H9 (cell line): ENCODE results near the gene NXPH4. TPM values are rescaled to one million over a fixed set of nuclear protein-coding genes. Genes with fewer than 3 reads are reported as not detected.

Experiments
- DNase-seq: peaks from one replicate; pipeline ENCODE4 v3.0.0-alpha.2; 2017
- H2AFZ ChIP-seq: one replicate; pipeline ENCODE4 v1.6.1; 2013; ENCODE audit warnings: mild to moderate bottlenecking, low read length, control low read depth, moderate library complexity
- H2AK5ac ChIP-seq: 2 replicates; pipeline ENCODE4 v1.6.1; 2013; ENCODE audit warnings: low read length, control low read depth, mixed read lengths; ENCODE audit not compliant: insufficient read length
- H2BK120ac ChIP-seq: one replicate; pipeline ENCODE4 v1.6.1; 2013; ENCODE audit warnings: low read depth, mild to moderate bottlenecking, low read length, control low read depth, inconsistent platforms; ENCODE audit not compliant: poor library complexity, severe bottlenecking
- H2BK12ac ChIP-seq: 2 replicates; pipeline ENCODE4 v1.6.1; 2013; ENCODE audit warnings: low read length, control low read depth, mixed read lengths, low read depth; ENCODE audit not compliant: insufficient read length
- H2BK15ac ChIP-seq: 2 replicates; pipeline ENCODE4 v1.6.1; 2013; ENCODE audit warnings: low read depth, low read length, control low read depth
- H2BK20ac ChIP-seq: one replicate; pipeline ENCODE4 v1.6.1; 2013; ENCODE audit warnings: low read depth, mild to moderate bottlenecking, low read length, control low read depth, inconsistent platforms; ENCODE audit not compliant: poor library complexity, severe bottlenecking
- H2BK5ac ChIP-seq: 2 replicates; pipeline ENCODE4 v1.6.1; 2013; ENCODE audit warnings: low read length, control low read depth, mixed read lengths; ENCODE audit not compliant: insufficient read length
- H3K14ac ChIP-seq: 2 replicates; pipeline ENCODE4 v1.6.1; 2013; ENCODE audit warnings: low read length, control low read depth; ENCODE audit not compliant: insufficient read depth
- H3K18ac ChIP-seq: 2 replicates; pipeline ENCODE4 v1.6.1; 2013; ENCODE audit warnings: low read depth, mild to moderate bottlenecking, mixed read lengths, low read length, control low read depth; ENCODE audit not compliant: insufficient read length
- H3K23ac ChIP-seq: 2 replicates; pipeline ENCODE4 v1.6.1; 2013; ENCODE audit warnings: low read length, control low read depth, mixed read lengths, low read depth; ENCODE audit not compliant: insufficient read length
- H3K23me2 ChIP-seq: 2 replicates; pipeline ENCODE4 v1.6.1; 2013; ENCODE audit warnings: low read depth, mild to moderate bottlenecking, mixed read lengths, low read length, control low read depth; ENCODE audit not compliant: insufficient read length, poor library complexity, severe bottlenecking
- H3K27ac ChIP-seq: 2 replicates; pipeline ENCODE4 v1.5.1; 2013; ENCODE audit warnings: low read length, control low read depth, mixed read lengths, low read depth; ENCODE audit not compliant: insufficient read length
- H3K27me3 ChIP-seq: 2 replicates; pipeline ENCODE4 v1.6.1; 2013; ENCODE audit warnings: low read length, control low read depth, inconsistent platforms; ENCODE audit not compliant: insufficient read depth
- H3K4ac ChIP-seq: 2 replicates; pipeline ENCODE4 v1.6.1; 2013; ENCODE audit warnings: low read depth, mild to moderate bottlenecking, control low read depth, inconsistent platforms, low read length, moderate library complexity
- H3K4me1 ChIP-seq: 2 replicates; pipeline ENCODE4 v1.6.1; 2013; ENCODE audit warnings: low read length, control low read depth, inconsistent platforms; ENCODE audit not compliant: insufficient read depth
- H3K4me2 ChIP-seq: 2 replicates; pipeline ENCODE4 v1.6.1; 2013; ENCODE audit warnings: low read length, control low read depth, mixed read lengths; ENCODE audit not compliant: insufficient read length, insufficient read depth
- H3K56ac ChIP-seq: 2 replicates; pipeline ENCODE4 v1.6.1; 2013; ENCODE audit warnings: low read depth, mild to moderate bottlenecking, mixed read lengths, low read length, control low read depth; ENCODE audit not compliant: insufficient read length
- H3K79me1 ChIP-seq: 2 replicates; pipeline ENCODE4 v1.6.1; 2013; ENCODE audit warnings: low read depth, mild to moderate bottlenecking, moderate library complexity, low read length, control low read depth, inconsistent platforms; ENCODE audit not compliant: insufficient read depth, poor library complexity, severe bottlenecking
- H3K79me2 ChIP-seq: 2 replicates; pipeline ENCODE4 v1.6.1; 2013; ENCODE audit warnings: low read length, control low read depth, inconsistent platforms; ENCODE audit not compliant: insufficient read depth
- H3K9ac ChIP-seq: 2 replicates; pipeline ENCODE4 v1.6.1; 2013; ENCODE audit warnings: low read length, control low read depth, mixed read lengths; ENCODE audit not compliant: insufficient read length; ENCODE audit errors: extremely low read depth
- H3K9me3 ChIP-seq: one replicate; pipeline ENCODE4 v1.6.1; 2013; ENCODE audit warnings: low read depth, low read length, inconsistent platforms; ENCODE audit not compliant: control insufficient read depth
- H3T11ph ChIP-seq: one replicate; pipeline ENCODE4 v1.6.1; 2013; ENCODE audit warnings: mild to moderate bottlenecking, low read length, control low read depth, inconsistent platforms
- H4K20me1 ChIP-seq: one replicate; pipeline ENCODE4 v1.6.1; 2013; ENCODE audit not compliant: control insufficient read depth, insufficient read length, insufficient read depth
- H4K5ac ChIP-seq: 2 replicates; pipeline ENCODE4 v1.6.1; 2013; ENCODE audit warnings: low read depth, mild to moderate bottlenecking, mixed read lengths, low read length, control low read depth; ENCODE audit not compliant: insufficient read length
- H4K8ac ChIP-seq: replicated peaks from 2 replicates; pipeline ENCODE4 v1.6.1; 2013; ENCODE audit warnings: low read length, control low read depth, mixed read lengths, low read depth; ENCODE audit not compliant: insufficient read length
- H4K91ac ChIP-seq: 2 replicates; pipeline ENCODE4 v1.6.1; 2013; ENCODE audit warnings: low read depth, mild to moderate bottlenecking, moderate library complexity, mixed read lengths, low read length, control low read depth; ENCODE audit not compliant: insufficient read length
- H3K27ac Mint-ChIP-seq, 3 experiments: 2 replicates in 2 of 3; 3 replicates in 1 of 3; pipeline ENCODE4 v1.8.0; 2020 to 2021; ENCODE audit warnings: mixed read lengths in 3 of 3, mild to moderate bottlenecking in 1 of 3, moderate library complexity in 1 of 3
- H3K27me3 Mint-ChIP-seq: 2 replicates; pipeline ENCODE4 v1.8.0; 2021; ENCODE audit warnings: low read depth, mild to moderate bottlenecking, moderate library complexity, mixed read lengths
- H3K36me3 Mint-ChIP-seq, 3 experiments: 2 replicates in 2 of 3; 3 replicates in 1 of 3; pipeline ENCODE4 v1.8.0; 2020 to 2021; ENCODE audit warnings: low read depth in 3 of 3, mixed read lengths in 3 of 3; ENCODE audit not compliant: insufficient read depth in 1 of 3
- H3K4me1 Mint-ChIP-seq, 2 experiments: 2 replicates each; pipeline ENCODE4 v1.8.0; 2020; ENCODE audit warnings: mixed read lengths in 2 of 2
- H3K4me3 Mint-ChIP-seq, 2 experiments: 2 replicates in 1 of 2; 3 replicates in 1 of 2; pipeline ENCODE4 v1.8.0; 2020 to 2021; ENCODE audit warnings: mild to moderate bottlenecking in 2 of 2, mixed read lengths in 2 of 2, moderate library complexity in 1 of 2
- H3K9me3 Mint-ChIP-seq, 2 experiments: 2 replicates in 1 of 2; 3 replicates in 1 of 2; pipeline ENCODE4 v1.8.0; 2020; ENCODE audit warnings: mild to moderate bottlenecking in 2 of 2, mixed read lengths in 2 of 2, moderate library complexity in 1 of 2
- CTCF ChIP-seq: fragments of 200-600 bp; sonication (generic); conservative IDR thresholded peaks from 3 replicates; pipeline ENCODE4 v1.8.0; 2021; ENCODE audit warnings: antibody characterized with exemption, mild to moderate bottlenecking
- WGBS: extraction: QIAGEN DNeasy Blood & Tissue Kit; methylation state at CpG from one replicate; pipeline ENCODE4 v1.1.7; 2013; ENCODE audit warnings: missing lambda C conversion rate, low lambda C conversion rate, mixed read lengths; ENCODE audit not compliant: insufficient read length; ENCODE audit errors: extremely low coverage; 5-methylcytosine and 5-hydroxymethylcytosine counted together
- total RNA-seq: library from RNA; stranded (reverse); gene quantifications from 2 replicates; pipeline ENCODE4 v1.2.1, GENCODE V29; 2021

The NXPH4 gene
- total RNA-seq, 1 experiment from 2014 or later: 2.1 TPM

DNA sequence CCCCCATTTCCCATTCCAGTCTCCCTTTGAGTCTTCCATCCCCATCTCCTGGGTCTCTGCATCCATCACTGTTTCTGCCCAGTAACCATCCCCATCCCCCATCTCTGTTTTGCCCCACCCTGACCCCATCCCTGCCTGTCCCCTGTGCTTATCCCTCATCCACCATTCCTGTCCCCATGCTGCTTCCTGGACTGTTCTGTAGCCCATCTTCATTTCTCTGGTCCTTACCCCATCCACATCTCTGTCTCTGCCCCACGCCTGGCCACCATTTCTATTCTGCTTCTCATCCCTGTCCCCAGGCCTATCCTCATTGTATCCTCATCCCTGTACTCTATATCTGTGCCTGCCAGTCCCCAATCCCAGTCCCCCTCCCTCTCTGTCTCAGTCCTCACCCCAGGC, 4.2 kb downstream of the NXPH4 start:
- Histone ChIP-seq H2AK5ac (no peak overlapping the region), H3K27ac (no peak overlapping the region), H3K27me3 (peaks cover 77% of the 10 kb centered on the region), H3K79me2 (no peaks in the 10 kb centered on the region), H3K9ac (no peak overlapping the region), H4K5ac (no peak overlapping the region), H2BK120ac (no peak overlapping the region), H2AFZ (no peak overlapping the region), H2BK5ac (no peak overlapping the region), H3K14ac (no peak overlapping the region), H4K91ac (no peak overlapping the region), H3K23me2 (peaks cover 12% of the 10 kb centered on the region), H3K79me1 (no peaks in the 10 kb centered on the region), H2BK12ac (no peak overlapping the region), H3K4me2 (peak overlapping the region; percentile 21), H3K23ac (no peak overlapping the region), H4K20me1 (peaks cover 3% of the 10 kb centered on the region), H3K4me1 (no peaks in the 10 kb centered on the region; the same call in 1 of the 2 replicates), H2BK15ac (no peak overlapping the region), H3K56ac (no peak overlapping the region), H2BK20ac (no peak overlapping the region), H3T11ph (no peak overlapping the region), H3K18ac (no peak overlapping the region), H3K9me3 (no peaks in the 10 kb centered on the region), H3K4ac (no peak overlapping the region), H4K8ac (no peak overlapping the region)
- no peak for TF ChIP-seq CTCF
- no peak for DNase-seq
- Mint-ChIP-seq H3K4me1 (peaks cover 52 to 64% of the 10 kb centered on the region in 2 experiments), H3K27ac (no peak overlapping the region), H3K36me3 (no peaks in the 10 kb centered on the region; a peak in 2 of 7 replicates), H3K27me3 (peaks cover 95% of the 10 kb centered on the region), H3K4me3 (peak overlapping the region; percentile 16 to 64; a peak in 4 of 5 replicates), H3K9me3 (peaks cover 0 to 5% of the 10 kb centered on the region in 2 experiments; a peak in 3 of 5 replicates)
- WGBS: no CpG with 5 or more reads among the region's 1 CpG
